Epithelial cell of proximal tubule (primary cell): ENCODE data around the gene PPIF. TPM values are rescaled to one million over a fixed set of nuclear protein-coding genes. Genes with fewer than 3 reads are reported as not detected.

Experiments used
- DNase-seq: peaks from one replicate; pipeline ENCODE4 v3.0.0-alpha.2; 2011; ENCODE audit warnings: low read depth
- H3K4me3 ChIP-seq: 2 replicates; pipeline ENCODE4 v1.5.1; 2011; ENCODE audit warnings: low read depth, mild to moderate bottlenecking, low read length
- total RNA-seq: library from RNA; depleted of rRNA; stranded (reverse); fragments of >200 nt; gene quantifications from 2 replicates; pipeline ENCODE4 v1.2.3, GENCODE V29; 2015
- TF ChIP-seq, protein P1 (sequence below): conservative IDR thresholded peaks from 2 replicates; pipeline ENCODE4 v1.5.1; 2012; ENCODE audit warnings: low read depth, mild to moderate bottlenecking, low read length

The PPIF gene
- total RNA-seq, 1 donor from 2014 or later = 62.0 TPM

GRCh38 chr10:79320316-79320715 lies 27.0 kb upstream of the PPIF start:
- no peak overlapping the region for H3K4me3 ChIP-seq
- DNase-seq = no peak
- TF ChIP-seq, protein P1, sequence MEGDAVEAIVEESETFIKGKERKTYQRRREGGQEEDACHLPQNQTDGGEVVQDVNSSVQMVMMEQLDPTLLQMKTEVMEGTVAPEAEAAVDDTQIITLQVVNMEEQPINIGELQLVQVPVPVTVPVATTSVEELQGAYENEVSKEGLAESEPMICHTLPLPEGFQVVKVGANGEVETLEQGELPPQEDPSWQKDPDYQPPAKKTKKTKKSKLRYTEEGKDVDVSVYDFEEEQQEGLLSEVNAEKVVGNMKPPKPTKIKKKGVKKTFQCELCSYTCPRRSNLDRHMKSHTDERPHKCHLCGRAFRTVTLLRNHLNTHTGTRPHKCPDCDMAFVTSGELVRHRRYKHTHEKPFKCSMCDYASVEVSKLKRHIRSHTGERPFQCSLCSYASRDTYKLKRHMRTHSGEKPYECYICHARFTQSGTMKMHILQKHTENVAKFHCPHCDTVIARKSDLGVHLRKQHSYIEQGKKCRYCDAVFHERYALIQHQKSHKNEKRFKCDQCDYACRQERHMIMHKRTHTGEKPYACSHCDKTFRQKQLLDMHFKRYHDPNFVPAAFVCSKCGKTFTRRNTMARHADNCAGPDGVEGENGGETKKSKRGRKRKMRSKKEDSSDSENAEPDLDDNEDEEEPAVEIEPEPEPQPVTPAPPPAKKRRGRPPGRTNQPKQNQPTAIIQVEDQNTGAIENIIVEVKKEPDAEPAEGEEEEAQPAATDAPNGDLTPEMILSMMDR = no peak

DNA sequence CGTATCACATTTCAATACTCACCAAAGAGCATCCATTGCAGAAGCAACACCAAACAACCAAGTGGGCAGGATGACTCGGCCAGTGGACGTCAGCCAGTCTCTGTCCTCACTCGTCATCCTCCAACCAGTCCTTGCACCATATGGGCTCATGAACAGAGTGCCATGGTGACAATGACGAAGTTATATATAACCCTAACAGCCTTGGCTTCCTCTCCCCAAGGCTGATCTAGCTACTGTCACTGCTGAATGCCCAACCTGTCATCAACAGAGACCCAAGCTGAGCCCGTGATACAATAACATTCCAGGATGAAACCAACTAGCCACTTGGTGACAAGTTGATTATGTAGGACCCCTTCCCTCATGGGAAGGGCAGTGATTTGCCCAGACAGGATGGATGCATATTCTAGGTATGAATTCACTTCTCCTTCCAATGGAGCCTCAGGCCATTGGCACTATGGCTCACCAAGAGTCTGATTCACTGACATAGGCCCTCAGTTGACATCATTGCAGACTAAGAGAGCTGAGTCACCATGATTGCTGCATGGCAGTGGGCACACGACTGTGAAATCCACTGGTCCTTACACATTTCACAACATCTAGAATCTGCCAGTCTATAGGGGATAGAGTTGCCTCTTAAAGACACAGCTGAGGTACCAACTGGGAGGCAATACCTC lies 26.3 kb upstream of the PPIF start:
- no peak overlapping the region for H3K4me3 ChIP-seq
- DNase-seq = peak; percentile 83
- TF ChIP-seq, protein P1 = no peak

DNA sequence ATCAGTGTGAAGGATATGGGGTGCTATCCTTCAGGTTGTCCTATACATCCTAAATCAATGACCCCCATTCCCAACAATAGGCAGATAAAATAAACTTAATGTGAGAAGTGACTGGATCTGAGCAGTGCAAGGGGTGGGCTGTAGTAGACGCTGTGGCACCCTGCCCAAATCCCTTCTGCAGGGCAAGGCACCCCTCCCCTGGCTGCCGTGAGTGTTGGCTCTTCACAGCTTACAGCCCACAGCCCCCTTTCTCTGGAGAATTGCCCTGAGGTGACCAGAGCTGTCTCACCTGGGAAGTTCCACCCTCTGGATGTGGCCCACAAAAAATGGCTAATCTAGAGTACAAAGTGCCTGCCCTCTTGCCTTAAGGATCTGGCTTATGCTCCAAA lies 25.8 kb upstream of the PPIF start:
- H3K4me3 ChIP-seq = no peak overlapping the region
- DNase-seq = no peak
- TF ChIP-seq, protein P1 = no peak

- DNase-seq = no peak
- TF ChIP-seq, protein P1 = no peak
Measured at GRCh38 chr10:79321951-79322350, 25.3 kb upstream of the PPIF start.

GRCh38 chr10:79322616-79323543 lies 24.4 kb upstream of the PPIF start:
- no peak overlapping the region for H3K4me3 ChIP-seq
- DNase-seq = no peak
- TF ChIP-seq, protein P1 = no peak

More at GRCh38 chr10:79321951-79322350, 25.3 kb upstream of the PPIF start:
- H3K4me3 ChIP-seq = no peak overlapping the region

- TF ChIP-seq, protein P1 = no peak
Measured at GRCh38 chr10:79323602-79324001, 23.7 kb upstream of the PPIF start.

More at GRCh38 chr10:79323602-79324001, 23.7 kb upstream of the PPIF start:
- no peak for DNase-seq
- H3K4me3 ChIP-seq = no peak overlapping the region
